HepG2 (cell line): ENCODE results near the gene SETD1A. TPM values are rescaled to one million over a fixed set of nuclear protein-coding genes. Genes with fewer than 3 reads are reported as not detected.

Experiments
- ATAC-seq: fragments of 200-7000 bp; cut with Tn5 transposase; 3 replicates; pipeline ENCODE4 v1.9.1; 2020; ENCODE audit warnings: mild to moderate bottlenecking, moderate library complexity
- BruUV-seq: library from RNA; stranded (reverse); fragments of 400-500 nt; replicated peaks from 2 replicates; lab custom pipeline; 2021; lab: Mats Ljungman, UMichigan
- CTCF ChIA-PET: fragments of 300-600 bp; formaldehyde crosslinking; extraction: SDS; loops from one replicate; lab custom pipeline; 2021; ENCODE audit warnings: low total read pairs, inconsistent platforms, low intra/inter-chr PET ratio; lab: Yijun Ruan, JAX
- POLR2A ChIA-PET: fragments of 350-600 bp; sonication (Branson Sonifier 250); formaldehyde crosslinking; loops from one replicate; lab custom pipeline; 2020; ENCODE audit warnings: antibody characterized with exemption, inconsistent platforms; lab: Yijun Ruan, JAX
- DNase-seq: peaks from one replicate; pipeline ENCODE4 v3.0.0-alpha.2; 2015; ENCODE audit warnings: low spot score
- FAIRE-seq: peaks from 3 replicates; lab custom pipeline; 2011; peaks lifted over from hg19 to GRCh38; lab: Jason Lieb, UNC
- H2AFZ ChIP-seq: one replicate; pipeline ENCODE4 v1.6.1; 2011; ENCODE audit warnings: low read length, inconsistent platforms
- H3K27ac ChIP-seq: fragments of 300-600 bp; 3 replicates; pipeline ENCODE4 v1.8.0; 2011; ENCODE audit warnings: mixed run types, mild to moderate bottlenecking, mixed read lengths, low read length, inconsistent platforms; ENCODE audit not compliant: insufficient read depth; ENCODE audit errors: extremely low read length
- H3K27me3 ChIP-seq, 2 experiments: fragments of 200-600 bp in 1 of 2; 2 replicates in 1 of 2; 3 replicates in 1 of 2; pipeline versions ENCODE4 v1.6.0 to v1.8.0; 2011; ENCODE audit warnings: low read length in 2 of 2, mild to moderate bottlenecking in 2 of 2, moderate library complexity in 2 of 2, inconsistent platforms in 1 of 2; ENCODE audit not compliant: insufficient read depth in 2 of 2, control insufficient read depth in 1 of 2
- H3K36me3 ChIP-seq, 2 experiments: fragments of 200-600 bp in 1 of 2; replicated peaks in 1 of 2; 2 replicates in 1 of 2; 3 replicates in 1 of 2; pipeline versions ENCODE4 v1.5.1 to v1.8.0; 2011; ENCODE audit warnings: low read length in 2 of 2, inconsistent platforms in 1 of 2; ENCODE audit not compliant: insufficient read depth in 2 of 2, control insufficient read depth in 1 of 2
- H3K4me1 ChIP-seq: 2 replicates; pipeline ENCODE4 v1.5.1; 2012; ENCODE audit warnings: low read length, inconsistent platforms; ENCODE audit not compliant: insufficient read depth
- H3K4me2 ChIP-seq: 2 replicates; pipeline ENCODE4 v1.6.0; 2011; ENCODE audit warnings: low read depth, low read length, inconsistent platforms
- H3K4me3 ChIP-seq, 3 experiments: fragments of 200-600 bp in 1 of 3; sonication (generic), shearing (Covaris generic) in 1 of 3; replicated peaks in 1 of 3; 2 replicates each; pipeline ENCODE4 v1.5.1; 2011 to 2016; ENCODE audit warnings: low read length in 3 of 3, inconsistent platforms in 2 of 3, low read depth in 2 of 3, mild to moderate bottlenecking in 2 of 3, control low read depth in 1 of 3, mixed read lengths in 1 of 3; ENCODE audit not compliant: insufficient read depth in 1 of 3
- H3K79me2 ChIP-seq: one replicate; pipeline ENCODE4 v1.6.1; 2011; ENCODE audit warnings: low read length, inconsistent platforms; ENCODE audit not compliant: insufficient read depth
- H3K9ac ChIP-seq: 2 replicates; pipeline ENCODE4 v1.6.0; 2011; ENCODE audit warnings: mild to moderate bottlenecking, low read depth, low read length, inconsistent platforms; ENCODE audit not compliant: insufficient read depth
- H3K9me3 ChIP-seq: 2 replicates; pipeline ENCODE4 v1.5.1; 2012; ENCODE audit warnings: mild to moderate bottlenecking, low read length
- H4K20me1 ChIP-seq: 2 replicates; pipeline ENCODE4 v1.6.0; 2011; ENCODE audit warnings: inconsistent platforms, mild to moderate bottlenecking, low read length, moderate library complexity; ENCODE audit not compliant: insufficient read depth
- ATF6 ChIP-seq: sonication (generic); formaldehyde crosslinking; conservative IDR thresholded peaks from 2 replicates; pipeline ENCODE4 v1.4.0; 2020; ENCODE audit warnings: missing genetic modification reagents
- DZIP1 ChIP-seq: sonication (generic); formaldehyde crosslinking; IDR thresholded peaks from 2 replicates; pipeline ENCODE4 v1.5.0; 2020; ENCODE audit warnings: mild to moderate bottlenecking, missing genetic modification reagents
- FOSL1 ChIP-seq: sonication (generic); formaldehyde crosslinking; IDR thresholded peaks from 2 replicates; pipeline ENCODE4 v1.9.0; 2021; ENCODE audit warnings: missing genetic modification reagents, borderline replicate concordance
- GFI1 ChIP-seq: sonication (generic); formaldehyde crosslinking; IDR thresholded peaks from 2 replicates; pipeline ENCODE4 v1.5.0; 2020; ENCODE audit warnings: missing genetic modification reagents, mild to moderate bottlenecking, borderline replicate concordance
- HMG20A ChIP-seq: IDR thresholded peaks from 2 replicates; pipeline ENCODE4 v1.6.1; 2016; ENCODE audit warnings: borderline replicate concordance
- NFRKB ChIP-seq: fragments of 450-650 bp; IDR thresholded peaks from 2 replicates; pipeline ENCODE4 v1.6.1; 2017
- PRDM10 ChIP-seq: sonication (generic); formaldehyde crosslinking; IDR thresholded peaks from 2 replicates; pipeline ENCODE4 v1.4.0; 2020; ENCODE audit warnings: low read depth, missing genetic modification reagents
- PRDM15 ChIP-seq: sonication (generic); formaldehyde crosslinking; IDR thresholded peaks from 2 replicates; pipeline ENCODE4 v1.4.0; 2020; ENCODE audit warnings: missing genetic modification reagents
- SETDB1 ChIP-seq: sonication (generic); formaldehyde crosslinking; IDR thresholded peaks from 2 replicates; pipeline ENCODE4 v1.5.1; 2020; ENCODE audit warnings: missing genetic modification reagents, mild to moderate bottlenecking, borderline replicate concordance
- SP4 ChIP-seq: sonication (generic); formaldehyde crosslinking; IDR thresholded peaks from 2 replicates; pipeline ENCODE4 v1.8.1; 2023; ENCODE audit warnings: mild to moderate bottlenecking, missing genetic modification reagents
- TOPORS ChIP-seq: sonication (generic); formaldehyde crosslinking; IDR thresholded peaks from 2 replicates; pipeline ENCODE4 v1.8.0; 2023; ENCODE audit warnings: mild to moderate bottlenecking, missing genetic modification reagents
- ZFY ChIP-seq: sonication (generic); formaldehyde crosslinking; IDR thresholded peaks from 2 replicates; pipeline ENCODE4 v1.4.0; 2020; ENCODE audit warnings: missing genetic modification reagents
- ZNF317 ChIP-seq: sonication (generic); formaldehyde crosslinking; IDR thresholded peaks from 2 replicates; pipeline ENCODE4 v1.5.0; 2020; ENCODE audit warnings: mild to moderate bottlenecking, missing genetic modification reagents
- WGBS: methylation state at CpG from one replicate; pipeline ENCODE4 v1.1.6; 2017; ENCODE audit warnings: low lambda C conversion rate; 5-methylcytosine and 5-hydroxymethylcytosine counted together
- in situ Hi-C: cut with HindIII; loops from 2 replicates; pipeline ENCODE4 v1.10.0; 2017; ENCODE audit warnings: low pct_unique_long_range_greater_than_20kb; ENCODE audit not compliant: extremely low pct_ligation_motif_present
- intact Hi-C: fragments of 100-400 bp; cut with micrococcal nuclease; formaldehyde crosslinking; loops from one replicate; pipeline ENCODE4 v1.10.0; 2022; ENCODE audit not compliant: unreplicated experiment
- polyA plus RNA-seq, 8 experiments: library from polyadenylated mRNA; depleted of rRNA in 3 of 8; stranded (reverse) in 7 of 8; unstranded in 1 of 8; fragments of >200 nt; fragmentation: Illumina TruSeq in 4 of 8; extraction: Trizol in 4 of 8; gene quantifications; 2 replicates each; pipeline versions ENCODE4 v1.2.1 to v1.2.3, GENCODE V29; 2011 to 2016; ENCODE audit warnings: low read depth in 4 of 8, missing spikeins in 1 of 8, mixed read lengths in 1 of 8; ENCODE audit not compliant: insufficient read depth in 1 of 8
- total RNA-seq, 5 experiments: library from RNA; depleted of rRNA; stranded (reverse); fragments of >200 nt; fragmentation: Illumina TruSeq; extraction: Trizol; gene quantifications; 2 replicates each; pipeline ENCODE4 v1.2.3, GENCODE V29; 2016; ENCODE audit warnings: low read depth in 1 of 5

Gene SETD1A
- total and polyA plus RNA-seq, 2 of the 13 experiments (the other 11 are each of a cell fraction or from before 2014, with no cell fraction given): 3.8 to 5.6 TPM

- intact Hi-C loops (loop anchor here (10.0 kb wide), 1 partner anchor 234 kb away; the partner anchor contains the start of gene SRCAP), in situ Hi-C loops (no loop called here)
- no TSS peak for BruUV-seq
- Histone ChIP-seq H3K4me3 (no peak overlapping the region), H3K36me3 (peaks cover 11 to 25% of the 10 kb centered on the region in 2 experiments), H3K27ac (no peak overlapping the region), H3K9ac (no peak overlapping the region), H3K9me3 (no peaks in the 10 kb centered on the region), H3K79me2 (no peaks in the 10 kb centered on the region), H3K4me2 (no peak overlapping the region), H4K20me1 (no peaks in the 10 kb centered on the region), H3K27me3 (no peaks in the 10 kb centered on the region), H2AFZ (no peak overlapping the region), H3K4me1 (peaks cover 15% of the 10 kb centered on the region)
- no peak for ATAC-seq
- ChIA-PET POLR2A (no interaction called here), CTCF (no interaction called here)
- DNase-seq: no peak
- no peak for FAIRE-seq
- 92% methylated on average over 5 of the region's 7 CpGs for whole genome bisulfite sequencing
- TF ChIP-seq ZNF317: no peak
- TF ChIP-seq HMG20A (CRISPR knock-in tag): no peak
- no peak for TF ChIP-seq TOPORS (CRISPR knock-in tag)
- no peak for TF ChIP-seq SETDB1 (CRISPR knock-in tag)
- TF ChIP-seq GFI1 (CRISPR knock-in tag): no peak
- no peak for TF ChIP-seq PRDM10 (CRISPR knock-in tag)
- no peak for TF ChIP-seq SP4 (CRISPR knock-in tag)
- TF ChIP-seq NFRKB: no peak
- TF ChIP-seq ATF6 (CRISPR knock-in tag): no peak
- TF ChIP-seq PRDM15: no peak
- TF ChIP-seq ZFY (CRISPR knock-in tag): no peak
- no peak for TF ChIP-seq FOSL1 (CRISPR knock-in tag)
- TF ChIP-seq DZIP1 (CRISPR knock-in tag): no peak
These were observed 28.4 kb upstream of the SETD1A start for GRCh38 chr16:30929167-30929566.
